Prostate gland (tissue), 2 donors: ENCODE measurements around the gene PDE6B. TPM values are rescaled to one million over a fixed set of nuclear protein-coding genes. Genes with fewer than 3 reads are reported as not detected.

Experiments
- DNase-seq: peaks from one replicate; pipeline ENCODE4 v3.0.0-alpha.2; 2019; ENCODE audit warnings: low spot score
- H3K27ac ChIP-seq, 2 donors: fragments of 200-600 bp; sonication (generic); 2 replicates each; pipeline ENCODE4 v1.5.1; 2017 to 2019
- H3K27me3 ChIP-seq: fragments of 200-600 bp; sonication (generic); replicated peaks from 2 replicates; pipeline ENCODE4 v1.5.1; 2019; ENCODE audit not compliant: insufficient read depth
- H3K36me3 ChIP-seq, 2 donors: fragments of 200-600 bp; sonication (generic); 1 replicate in 1 of 2; 2 replicates in 1 of 2; pipeline versions ENCODE4 v1.5.1 to v1.8.1; 2017 to 2019
- H3K4me1 ChIP-seq: fragments of 200-600 bp; sonication (generic); replicated peaks from 2 replicates; pipeline ENCODE4 v1.5.1; 2019
- H3K4me3 ChIP-seq, 2 donors: fragments of 200-600 bp; sonication (generic); 2 replicates each; pipeline ENCODE4 v1.5.1; 2017 to 2019
- H3K9me3 ChIP-seq: fragments of 200-600 bp; sonication (generic); 2 replicates; pipeline ENCODE4 v1.5.1; 2017
- CTCF ChIP-seq, 4 experiments: fragments of 200-600 bp in 2 of 4; fragments of 450-650 bp in 2 of 4; sonication (generic) in 2 of 4; IDR thresholded peaks; 1 replicate in 3 of 4; 2 replicates in 1 of 4; pipeline ENCODE4 v1.5.1; 2016 to 2019; ENCODE audit warnings: antibody characterized with exemption in 4 of 4, mild to moderate bottlenecking in 2 of 4, moderate library complexity in 2 of 4
- POLR2A ChIP-seq: fragments of 450-650 bp; IDR thresholded peaks from one replicate; pipeline ENCODE4 v1.6.1; 2016; ENCODE audit warnings: antibody characterized with exemption, mild to moderate bottlenecking
- POLR2AphosphoS5 ChIP-seq: sonication (generic); formaldehyde crosslinking; IDR thresholded peaks from one replicate; pipeline ENCODE4 v1.6.1; 2017; ENCODE audit warnings: antibody characterized with exemption
- WGBS: methylation state at CpG from one replicate; pipeline ENCODE4 v1.1.5; 2018; 5-methylcytosine and 5-hydroxymethylcytosine counted together
- intact Hi-C: fragments of 100-400 bp; cut with DNase I; formaldehyde crosslinking; loops from one replicate; pipeline ENCODE4 v1.14.2; 2022
- total RNA-seq, 2 donors: library from RNA; depleted of rRNA; stranded (reverse); fragments of >200 nt; gene quantifications; one replicate each; pipeline ENCODE4 v1.1.0, GENCODE V29; 2016

PDE6B gene
- total RNA-seq, 2 donors from 2014 or later = 8.0 to 9.3 TPM

- TF ChIP-seq POLR2A = no peak
- TF ChIP-seq POLR2AphosphoS5 = no peak
- no peak for TF ChIP-seq CTCF (IDR thresholded peaks at IDR 0.05)
- Histone ChIP-seq H3K4me3 (no peak overlapping the region), H3K27ac (no peak overlapping the region), H3K36me3 (no peaks in the 10 kb centered on the region), H3K27me3 (no peaks in the 10 kb centered on the region), H3K4me1 (no peaks in the 10 kb centered on the region), H3K9me3 (no peaks in the 10 kb centered on the region)
- DNase-seq = no peak
- intact Hi-C loops = no loop called here
- WGBS = 67% methylated on average over 23 of the region's 26 CpGs
Measured at GRCh38 chr4:655464-656151, 30.2 kb downstream of the PDE6B start.

- H3K36me3 ChIP-seq = no peaks in the 10 kb centered on the region
- no peaks in the 10 kb centered on the region for H3K4me1 ChIP-seq
- no peak overlapping the region for H3K4me3 ChIP-seq
- DNase-seq = no peak
- intact Hi-C loops = no loop called here
- no peaks in the 10 kb centered on the region for H3K9me3 ChIP-seq
- WGBS = 58% methylated on average over 56 of the region's 58 CpGs
- TF ChIP-seq CTCF (IDR thresholded peaks at IDR 0.05) (no peak), POLR2A (no peak), POLR2AphosphoS5 (no peak)
- H3K27ac ChIP-seq = no peak overlapping the region
- H3K27me3 ChIP-seq = no peaks in the 10 kb centered on the region
Measured at GRCh38 chr4:656436-657337, 31.3 kb downstream of the PDE6B start.

- Histone ChIP-seq H3K9me3 (no peaks in the 10 kb centered on the region), H3K27me3 (no peaks in the 10 kb centered on the region), H3K36me3 (no peaks in the 10 kb centered on the region), H3K4me3 (no peak overlapping the region), H3K27ac (no peak overlapping the region), H3K4me1 (no peaks in the 10 kb centered on the region)
- intact Hi-C loops = no loop called here
- TF ChIP-seq POLR2AphosphoS5 (no peak), CTCF (IDR thresholded peaks at IDR 0.05) (no peak)
- 75% methylated on average over 17 of the region's 23 CpGs for WGBS
- DNase-seq = no peak
Measured at GRCh38 chr4:657338-657833, 32.0 kb downstream of the PDE6B start.

- WGBS = 86% methylated on average over 27 of the region's 27 CpGs
- no peaks in the 10 kb centered on the region for H3K27me3 ChIP-seq
- no peak overlapping the region for H3K4me3 ChIP-seq
- no peak for DNase-seq
- TF ChIP-seq CTCF (IDR thresholded peaks at IDR 0.05) = no peak
- TF ChIP-seq POLR2A = no peak
- TF ChIP-seq POLR2AphosphoS5 = no peak
- H3K4me1 ChIP-seq = no peaks in the 10 kb centered on the region
- H3K27ac ChIP-seq = no peak overlapping the region
- intact Hi-C loops = no loop called here
- H3K36me3 ChIP-seq = no peaks in the 10 kb centered on the region
- H3K9me3 ChIP-seq = no peaks in the 10 kb centered on the region
Measured at GRCh38 chr4:657834-658667, 32.7 kb downstream of the PDE6B start.
